GM12892 (cell line): Measurements from ENCODE around the gene TRIM37.

Experiments used
- POLR2AphosphoS5 ChIP-seq: IDR thresholded peaks from 2 replicates; pipeline ENCODE4 v1.6.1; 2011; ENCODE audit warnings: low read depth, low read length, control low read depth
- TAF1 ChIP-seq: IDR thresholded peaks from 2 replicates; pipeline ENCODE4 v1.6.1; 2011; ENCODE audit warnings: low read depth, mild to moderate bottlenecking, control low read depth, low read length, borderline replicate concordance

DNA sequence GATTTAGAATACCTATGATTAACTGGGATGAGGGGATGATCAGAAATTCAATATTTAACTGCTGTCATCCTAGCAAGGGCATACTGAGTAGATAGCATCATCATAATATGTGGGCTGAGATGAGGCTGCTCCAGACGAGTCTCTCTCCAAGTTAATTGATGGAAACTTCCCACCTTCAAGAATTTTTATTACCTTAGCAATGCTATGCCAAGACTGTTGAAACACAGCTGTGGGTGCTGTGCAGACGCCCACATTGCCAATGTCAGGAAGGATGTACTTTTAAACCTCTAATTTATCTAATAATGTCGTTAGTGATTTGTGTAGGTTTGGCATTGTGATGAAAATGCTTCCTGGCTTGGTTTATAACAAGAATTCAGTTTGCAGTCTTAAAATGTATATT is 170.4 kb downstream of the TRIM37 start:
- TF ChIP-seq POLR2AphosphoS5 (no peak), TAF1 (no peak)
